HepG2 (cell line): ENCODE data around the gene ZG16B. TPM values are rescaled to one million over a fixed set of nuclear protein-coding genes. Genes with fewer than 3 reads are reported as not detected.

Experiments
- ARNTL ChIP-seq: sonication (generic); formaldehyde crosslinking; IDR thresholded peaks from 2 replicates; pipeline ENCODE4 v1.4.0; 2020; ENCODE audit warnings: mild to moderate bottlenecking, missing genetic modification reagents
- ATAD3A ChIP-seq: sonication (generic); formaldehyde crosslinking; IDR thresholded peaks from 2 replicates; pipeline ENCODE4 v1.4.0; 2020; ENCODE audit warnings: missing genetic modification reagents
- BORCS8-MEF2B ChIP-seq: sonication (generic); formaldehyde crosslinking; IDR thresholded peaks from 2 replicates; pipeline ENCODE4 v1.8.0; 2022; ENCODE audit warnings: mild to moderate bottlenecking, missing genetic modification reagents
- FLYWCH1 ChIP-seq: sonication (generic); formaldehyde crosslinking; IDR thresholded peaks from 2 replicates; pipeline ENCODE4 v1.8.1; 2023; ENCODE audit warnings: mild to moderate bottlenecking, missing genetic modification reagents
- HOXA9 ChIP-seq: sonication (generic); formaldehyde crosslinking; IDR thresholded peaks from 2 replicates; pipeline ENCODE4 v1.8.1; 2022; ENCODE audit warnings: missing genetic modification reagents, mild to moderate bottlenecking, moderate library complexity, borderline replicate concordance
- ISX ChIP-seq: sonication (generic); formaldehyde crosslinking; conservative IDR thresholded peaks from 2 replicates; pipeline ENCODE4 v1.5.0; 2020; ENCODE audit warnings: missing genetic modification reagents
- NFIC ChIP-seq: IDR thresholded peaks from 2 replicates; pipeline ENCODE4 v1.6.1; 2012; ENCODE audit warnings: mild to moderate bottlenecking, low read length, inconsistent platforms
- NRL ChIP-seq: sonication (generic); formaldehyde crosslinking; IDR thresholded peaks from 2 replicates; pipeline ENCODE4 v1.5.0; 2020; ENCODE audit warnings: missing genetic modification reagents, mild to moderate bottlenecking, moderate library complexity, borderline replicate concordance
- RARA ChIP-seq: IDR thresholded peaks from 2 replicates; pipeline ENCODE4 v1.6.1; 2016; ENCODE audit warnings: missing genetic modification reagents, missing compliant biosample characterization
- SIX4 ChIP-seq: sonication (generic); formaldehyde crosslinking; IDR thresholded peaks from 2 replicates; pipeline ENCODE4 v1.4.0; 2020; ENCODE audit warnings: missing genetic modification reagents
- SYNCRIP ChIP-seq: fragments of 200-400 bp; formaldehyde crosslinking; IDR thresholded peaks from 2 replicates; pipeline ENCODE4 v1.6.1; 2018; ENCODE audit warnings: mild to moderate bottlenecking, low read depth, low read length; ENCODE audit not compliant: insufficient read depth
- TERF1 ChIP-seq: sonication (generic); formaldehyde crosslinking; IDR thresholded peaks from 2 replicates; pipeline ENCODE4 v1.8.0; 2022; ENCODE audit warnings: mild to moderate bottlenecking, missing genetic modification reagents, moderate library complexity
- USF2 ChIP-seq, 2 experiments: sonication (generic) in 1 of 2; formaldehyde crosslinking in 1 of 2; IDR thresholded peaks; 2 replicates each; pipeline versions ENCODE4 v1.5.1 to v1.6.1; 2011 to 2020; ENCODE audit warnings: borderline replicate concordance in 1 of 2, low read depth in 1 of 2, low read length in 1 of 2, mild to moderate bottlenecking in 1 of 2, missing genetic modification reagents in 1 of 2, moderate library complexity in 1 of 2
- ZFP82 ChIP-seq: sonication (generic); formaldehyde crosslinking; IDR thresholded peaks from 2 replicates; pipeline ENCODE4 v1.5.1; 2020; ENCODE audit warnings: mild to moderate bottlenecking, missing genetic modification reagents, borderline replicate concordance
- ZNF362 ChIP-seq: sonication (generic); formaldehyde crosslinking; IDR thresholded peaks from 2 replicates; pipeline ENCODE4 v1.4.0; 2020; ENCODE audit warnings: missing genetic modification reagents, mild to moderate bottlenecking, borderline replicate concordance
- ZNF572 ChIP-seq: sonication (generic); formaldehyde crosslinking; IDR thresholded peaks from 2 replicates; pipeline ENCODE4 v1.5.1; 2020; ENCODE audit warnings: mild to moderate bottlenecking, missing genetic modification reagents
- ZNF678 ChIP-seq: sonication (generic); formaldehyde crosslinking; IDR thresholded peaks from 2 replicates; pipeline ENCODE4 v1.4.0; 2020; ENCODE audit warnings: mild to moderate bottlenecking, missing genetic modification reagents
- ZNF703 ChIP-seq: sonication (generic); formaldehyde crosslinking; IDR thresholded peaks from 2 replicates; pipeline ENCODE4 v1.5.1; 2020; ENCODE audit warnings: missing genetic modification reagents, mild to moderate bottlenecking, moderate library complexity, borderline replicate concordance
- ZNF746 ChIP-seq: sonication (generic); formaldehyde crosslinking; IDR thresholded peaks from 2 replicates; pipeline ENCODE4 v1.8.0; 2022; ENCODE audit warnings: mild to moderate bottlenecking, missing genetic modification reagents
- ZNF878 ChIP-seq: sonication (generic); formaldehyde crosslinking; IDR thresholded peaks from 2 replicates; pipeline ENCODE4 v1.8.1; 2023; ENCODE audit warnings: mild to moderate bottlenecking, missing genetic modification reagents, moderate library complexity
- polyA plus RNA-seq, 8 experiments: library from polyadenylated mRNA; depleted of rRNA in 3 of 8; stranded (reverse) in 7 of 8; unstranded in 1 of 8; fragments of >200 nt; fragmentation: Illumina TruSeq in 4 of 8; extraction: Trizol in 4 of 8; gene quantifications; 2 replicates each; pipeline versions ENCODE4 v1.2.1 to v1.2.3, GENCODE V29; 2011 to 2016; ENCODE audit warnings: low read depth in 4 of 8, missing spikeins in 1 of 8, mixed read lengths in 1 of 8; ENCODE audit not compliant: insufficient read depth in 1 of 8
- total RNA-seq, 5 experiments: library from RNA; depleted of rRNA; stranded (reverse); fragments of >200 nt; fragmentation: Illumina TruSeq; extraction: Trizol; gene quantifications; 2 replicates each; pipeline ENCODE4 v1.2.3, GENCODE V29; 2016; ENCODE audit warnings: low read depth in 1 of 5
- TF ChIP-seq, protein P1 (sequence below): sonication (generic); formaldehyde crosslinking; IDR thresholded peaks from 2 replicates; pipeline ENCODE4 v1.8.0; 2022; ENCODE audit warnings: low read depth, missing genetic modification reagents
- TF ChIP-seq, protein P2 (sequence below): sonication (generic); formaldehyde crosslinking; IDR thresholded peaks from 2 replicates; pipeline ENCODE4 v1.8.1; 2022; ENCODE audit warnings: low read depth, mild to moderate bottlenecking, missing genetic modification reagents

ZG16B gene
- total and polyA plus RNA-seq, 2 of the 13 experiments (the other 11 are each of a cell fraction or from before 2014, with no cell fraction given): 1.5 to 11.3 TPM

GRCh38 chr16:2874912-2875362 lies 44.8 kb downstream of the ZG16B start (continued):
- TF ChIP-seq ATAD3A (CRISPR knock-in tag): no peak
- TF ChIP-seq SYNCRIP: no peak
- TF ChIP-seq ARNTL: 0 out of 2 replicates have a peak, but pooled peaks have one; percentile 37
- no peak for TF ChIP-seq ISX (CRISPR knock-in tag)
- TF ChIP-seq BORCS8-MEF2B (CRISPR knock-in tag): no peak
- TF ChIP-seq HOXA9 (CRISPR knock-in tag): no peak
- TF ChIP-seq ZNF362 (CRISPR knock-in tag): no peak; the same call in 1 of the 2 replicates
- TF ChIP-seq ZFP82 (CRISPR knock-in tag): no peak
- no peak for TF ChIP-seq SIX4
- TF ChIP-seq ZNF678 (CRISPR knock-in tag): no peak
- TF ChIP-seq RARA (CRISPR knock-in tag): peak; percentile 30; the same call in 1 of the 2 replicates
- no peak for TF ChIP-seq ZNF703 (CRISPR knock-in tag)
- TF ChIP-seq ZNF572 (CRISPR knock-in tag): no peak
- TF ChIP-seq, protein P1, sequence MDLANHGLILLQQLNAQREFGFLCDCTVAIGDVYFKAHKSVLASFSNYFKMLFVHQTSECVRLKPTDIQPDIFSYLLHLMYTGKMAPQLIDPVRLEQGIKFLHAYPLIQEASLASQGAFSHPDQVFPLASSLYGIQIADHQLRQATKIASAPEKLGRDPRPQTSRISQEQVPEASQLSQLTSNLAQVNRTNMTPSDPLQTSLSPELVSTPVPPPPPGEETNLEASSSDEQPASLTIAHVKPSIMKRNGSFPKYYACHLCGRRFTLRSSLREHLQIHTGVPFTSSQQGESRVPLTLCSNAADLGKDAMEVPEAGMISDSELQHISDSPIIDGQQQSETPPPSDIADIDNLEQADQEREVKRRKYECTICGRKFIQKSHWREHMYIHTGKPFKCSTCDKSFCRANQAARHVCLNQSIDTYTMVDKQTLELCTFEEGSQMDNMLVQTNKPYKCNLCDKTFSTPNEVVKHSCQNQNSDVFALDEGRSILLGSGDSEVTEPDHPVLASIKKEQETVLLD (CRISPR knock-in tag): no peak
- no peak for TF ChIP-seq ZNF878 (CRISPR knock-in tag)
- TF ChIP-seq NFIC: no peak
- TF ChIP-seq TERF1 (CRISPR knock-in tag): no peak
- no peak for TF ChIP-seq USF2 (IDR thresholded peaks at IDR 0.05; ENCODE audit: low read depth, low read length)
- no peak for TF ChIP-seq USF2 (CRISPR knock-in tag; IDR thresholded peaks at IDR 0.05; ENCODE audit: borderline replicate concordance)
- TF ChIP-seq FLYWCH1 (CRISPR knock-in tag): no peak
- no peak for TF ChIP-seq ZNF746
- no peak for TF ChIP-seq NRL
- TF ChIP-seq, protein P2, sequence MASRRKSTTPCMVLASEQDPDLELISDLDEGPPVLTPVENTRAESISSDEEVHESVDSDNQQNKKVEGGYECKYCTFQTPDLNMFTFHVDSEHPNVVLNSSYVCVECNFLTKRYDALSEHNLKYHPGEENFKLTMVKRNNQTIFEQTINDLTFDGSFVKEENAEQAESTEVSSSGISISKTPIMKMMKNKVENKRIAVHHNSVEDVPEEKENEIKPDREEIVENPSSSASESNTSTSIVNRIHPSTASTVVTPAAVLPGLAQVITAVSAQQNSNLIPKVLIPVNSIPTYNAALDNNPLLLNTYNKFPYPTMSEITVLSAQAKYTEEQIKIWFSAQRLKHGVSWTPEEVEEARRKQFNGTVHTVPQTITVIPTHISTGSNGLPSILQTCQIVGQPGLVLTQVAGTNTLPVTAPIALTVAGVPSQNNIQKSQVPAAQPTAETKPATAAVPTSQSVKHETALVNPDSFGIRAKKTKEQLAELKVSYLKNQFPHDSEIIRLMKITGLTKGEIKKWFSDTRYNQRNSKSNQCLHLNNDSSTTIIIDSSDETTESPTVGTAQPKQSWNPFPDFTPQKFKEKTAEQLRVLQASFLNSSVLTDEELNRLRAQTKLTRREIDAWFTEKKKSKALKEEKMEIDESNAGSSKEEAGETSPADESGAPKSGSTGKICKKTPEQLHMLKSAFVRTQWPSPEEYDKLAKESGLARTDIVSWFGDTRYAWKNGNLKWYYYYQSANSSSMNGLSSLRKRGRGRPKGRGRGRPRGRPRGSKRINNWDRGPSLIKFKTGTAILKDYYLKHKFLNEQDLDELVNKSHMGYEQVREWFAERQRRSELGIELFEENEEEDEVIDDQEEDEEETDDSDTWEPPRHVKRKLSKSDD (CRISPR knock-in tag): no peak
